Measurements from ENCODE around the gene CACNA1C.

DNA sequence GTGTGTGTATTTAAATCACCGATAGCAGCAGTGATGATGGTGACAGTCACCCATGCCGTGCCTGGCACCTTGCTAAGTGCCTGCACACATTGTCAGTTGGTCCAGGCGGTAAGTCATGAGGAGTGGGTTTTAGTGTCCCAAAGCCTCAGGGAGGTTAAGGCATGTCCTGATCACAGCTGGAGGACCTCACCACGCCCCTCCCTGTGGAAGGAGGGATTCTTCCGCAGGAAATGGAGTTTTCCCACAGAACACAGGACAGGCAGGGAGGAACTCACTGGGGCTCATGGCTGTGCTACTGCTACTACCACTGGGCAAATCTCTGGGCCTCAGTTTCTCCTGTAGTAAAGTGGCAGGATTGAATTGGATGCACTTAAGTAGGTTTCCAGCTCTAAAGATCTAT is 142.3 kb downstream of the CACNA1C start:
- no peak for TF ChIP-seq POLR2A (IDR thresholded peaks at IDR 0.05)
- TF ChIP-seq, protein P1, sequence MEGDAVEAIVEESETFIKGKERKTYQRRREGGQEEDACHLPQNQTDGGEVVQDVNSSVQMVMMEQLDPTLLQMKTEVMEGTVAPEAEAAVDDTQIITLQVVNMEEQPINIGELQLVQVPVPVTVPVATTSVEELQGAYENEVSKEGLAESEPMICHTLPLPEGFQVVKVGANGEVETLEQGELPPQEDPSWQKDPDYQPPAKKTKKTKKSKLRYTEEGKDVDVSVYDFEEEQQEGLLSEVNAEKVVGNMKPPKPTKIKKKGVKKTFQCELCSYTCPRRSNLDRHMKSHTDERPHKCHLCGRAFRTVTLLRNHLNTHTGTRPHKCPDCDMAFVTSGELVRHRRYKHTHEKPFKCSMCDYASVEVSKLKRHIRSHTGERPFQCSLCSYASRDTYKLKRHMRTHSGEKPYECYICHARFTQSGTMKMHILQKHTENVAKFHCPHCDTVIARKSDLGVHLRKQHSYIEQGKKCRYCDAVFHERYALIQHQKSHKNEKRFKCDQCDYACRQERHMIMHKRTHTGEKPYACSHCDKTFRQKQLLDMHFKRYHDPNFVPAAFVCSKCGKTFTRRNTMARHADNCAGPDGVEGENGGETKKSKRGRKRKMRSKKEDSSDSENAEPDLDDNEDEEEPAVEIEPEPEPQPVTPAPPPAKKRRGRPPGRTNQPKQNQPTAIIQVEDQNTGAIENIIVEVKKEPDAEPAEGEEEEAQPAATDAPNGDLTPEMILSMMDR (IDR thresholded peaks at IDR 0.05), result no peak
